Type B pancreatic cell (in vitro differentiated cells): Measurements from ENCODE around the gene TGM6. TPM values are rescaled to one million over a fixed set of nuclear protein-coding genes. Genes with fewer than 3 reads are reported as not detected.

Experiments
- DNase-seq: peaks from one replicate; pipeline ENCODE4 v3.0.0; 2021; ENCODE audit warnings: mixed read lengths; ENCODE audit not compliant: unreplicated experiment; ENCODE audit errors: extremely low spot score
- H3K27ac Mint-ChIP-seq: 2 replicates; pipeline ENCODE4 v1.8.0; 2021; ENCODE audit warnings: mild to moderate bottlenecking, mixed read lengths
- H3K27me3 Mint-ChIP-seq: 2 replicates; pipeline ENCODE4 v1.8.0; 2021; ENCODE audit warnings: mixed read lengths
- H3K36me3 Mint-ChIP-seq: 2 replicates; pipeline ENCODE4 v1.8.0; 2021; ENCODE audit warnings: mixed read lengths
- H3K4me1 Mint-ChIP-seq: one replicate; pipeline ENCODE4 v1.8.0; 2021; ENCODE audit warnings: mixed read lengths; ENCODE audit not compliant: unreplicated experiment
- H3K4me3 Mint-ChIP-seq: 2 replicates; pipeline ENCODE4 v1.8.0; 2021; ENCODE audit warnings: mild to moderate bottlenecking, mixed read lengths
- H3K9me3 Mint-ChIP-seq: 2 replicates; pipeline ENCODE4 v1.8.0; 2021; ENCODE audit warnings: mixed read lengths
- total RNA-seq: library from RNA; stranded (reverse); gene quantifications from 2 replicates; pipeline ENCODE4 v1.2.1, GENCODE V29; 2021; ENCODE audit warnings: low replicate concordance
- TF ChIP-seq, protein P1 (sequence below): fragments of 200-600 bp; sonication (generic); conservative IDR thresholded peaks from 2 replicates; pipeline ENCODE4 v1.5.0; 2021; ENCODE audit warnings: antibody characterized with exemption, mild to moderate bottlenecking

TGM6 gene
- total RNA-seq, 1 donor from 2014 or later: not detected

DNA sequence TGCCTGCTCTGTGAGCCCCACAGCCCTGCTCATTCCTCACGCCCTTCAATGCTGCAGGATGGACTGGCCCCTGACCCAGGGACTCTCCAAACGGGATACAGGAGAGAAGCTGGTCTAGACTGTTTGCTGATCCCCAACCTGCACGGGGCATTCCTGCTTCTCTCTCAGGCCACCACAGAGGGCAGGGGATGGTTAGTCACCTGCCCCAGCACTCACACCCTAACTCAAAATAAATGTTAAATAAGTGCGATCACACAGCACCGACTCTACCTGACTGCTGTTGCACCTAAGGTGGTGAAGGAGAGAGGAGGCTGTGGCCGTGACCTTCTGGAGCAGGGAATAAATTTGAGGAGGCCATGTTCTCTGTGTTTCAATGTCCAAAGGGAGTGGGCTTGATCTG lies 39.9 kb upstream of the TGM6 start:
- Mint-ChIP-seq H3K4me3 (no peak overlapping the region), H3K36me3 (no peaks in the 10 kb centered on the region), H3K4me1 (no peaks in the 10 kb centered on the region), H3K27me3 (peaks cover 11% of the 10 kb centered on the region), H3K27ac (no peak overlapping the region), H3K9me3 (no peaks in the 10 kb centered on the region)
- no peak for DNase-seq
- TF ChIP-seq, protein P1, sequence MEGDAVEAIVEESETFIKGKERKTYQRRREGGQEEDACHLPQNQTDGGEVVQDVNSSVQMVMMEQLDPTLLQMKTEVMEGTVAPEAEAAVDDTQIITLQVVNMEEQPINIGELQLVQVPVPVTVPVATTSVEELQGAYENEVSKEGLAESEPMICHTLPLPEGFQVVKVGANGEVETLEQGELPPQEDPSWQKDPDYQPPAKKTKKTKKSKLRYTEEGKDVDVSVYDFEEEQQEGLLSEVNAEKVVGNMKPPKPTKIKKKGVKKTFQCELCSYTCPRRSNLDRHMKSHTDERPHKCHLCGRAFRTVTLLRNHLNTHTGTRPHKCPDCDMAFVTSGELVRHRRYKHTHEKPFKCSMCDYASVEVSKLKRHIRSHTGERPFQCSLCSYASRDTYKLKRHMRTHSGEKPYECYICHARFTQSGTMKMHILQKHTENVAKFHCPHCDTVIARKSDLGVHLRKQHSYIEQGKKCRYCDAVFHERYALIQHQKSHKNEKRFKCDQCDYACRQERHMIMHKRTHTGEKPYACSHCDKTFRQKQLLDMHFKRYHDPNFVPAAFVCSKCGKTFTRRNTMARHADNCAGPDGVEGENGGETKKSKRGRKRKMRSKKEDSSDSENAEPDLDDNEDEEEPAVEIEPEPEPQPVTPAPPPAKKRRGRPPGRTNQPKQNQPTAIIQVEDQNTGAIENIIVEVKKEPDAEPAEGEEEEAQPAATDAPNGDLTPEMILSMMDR: no peak

DNA sequence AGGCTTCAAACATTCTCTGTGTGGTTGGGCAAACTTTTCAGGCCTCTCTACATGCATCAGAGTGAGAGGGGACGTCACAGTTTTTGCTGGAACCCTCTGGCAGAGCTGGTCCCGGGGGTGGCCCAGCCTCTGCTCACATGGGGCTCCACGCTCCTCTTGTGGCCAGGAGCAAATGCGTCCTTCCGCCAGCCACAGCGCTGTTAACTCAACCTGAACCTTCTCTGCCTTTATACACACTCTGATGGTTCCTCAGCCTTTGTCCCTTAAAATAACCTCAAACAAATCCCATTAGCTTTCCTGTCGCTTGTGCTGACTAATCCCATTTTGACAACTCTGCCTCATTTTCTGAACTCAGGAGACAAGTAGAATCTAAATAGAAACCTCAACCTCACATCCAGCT lies 39.4 kb upstream of the TGM6 start:
- TF ChIP-seq, protein P1: no peak
- Mint-ChIP-seq H3K36me3 (no peaks in the 10 kb centered on the region), H3K27me3 (peaks cover 13% of the 10 kb centered on the region), H3K27ac (no peak overlapping the region), H3K4me1 (no peaks in the 10 kb centered on the region), H3K4me3 (no peak overlapping the region), H3K9me3 (peaks cover under 1% of the 10 kb centered on the region)
- no peak for DNase-seq

DNA sequence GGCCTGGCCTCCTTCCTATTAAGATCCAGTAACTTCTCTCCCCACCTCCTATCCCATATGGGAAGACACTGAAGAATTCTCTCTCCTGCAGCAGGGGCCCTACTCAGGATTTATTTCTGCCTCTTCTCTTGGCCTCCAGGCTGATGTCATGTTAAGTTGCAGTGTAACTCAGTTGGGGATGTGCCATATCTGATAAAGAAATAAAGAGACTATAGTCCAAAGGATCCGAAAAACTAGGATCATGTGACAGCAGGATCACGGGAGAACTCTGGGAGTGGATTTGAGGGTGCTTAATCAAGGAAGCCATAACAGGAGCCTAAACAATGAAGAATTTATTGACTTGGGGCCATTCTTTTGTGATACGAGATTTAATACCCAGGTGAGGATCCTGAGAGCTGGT lies 38.5 kb upstream of the TGM6 start:
- Mint-ChIP-seq H3K9me3 (peaks cover 3% of the 10 kb centered on the region), H3K4me1 (no peaks in the 10 kb centered on the region)
- TF ChIP-seq, protein P1: no peak

GRCh38 chr20:2346188-2346587 lies 34.5 kb upstream of the TGM6 start:
- Mint-ChIP-seq H3K4me1 (no peaks in the 10 kb centered on the region), H3K4me3 (no peak overlapping the region), H3K36me3 (no peaks in the 10 kb centered on the region), H3K27ac (no peak overlapping the region), H3K9me3 (peaks cover 3% of the 10 kb centered on the region), H3K27me3 (peaks cover 23% of the 10 kb centered on the region)
- TF ChIP-seq, protein P1: no peak
- DNase-seq: no peak

More for the DNA sequence above, 38.5 kb upstream of the TGM6 start:
- no peak for DNase-seq
- Mint-ChIP-seq H3K36me3 (no peaks in the 10 kb centered on the region), H3K27me3 (peaks cover 11% of the 10 kb centered on the region), H3K4me3 (no peak overlapping the region), H3K27ac (no peak overlapping the region)

DNA sequence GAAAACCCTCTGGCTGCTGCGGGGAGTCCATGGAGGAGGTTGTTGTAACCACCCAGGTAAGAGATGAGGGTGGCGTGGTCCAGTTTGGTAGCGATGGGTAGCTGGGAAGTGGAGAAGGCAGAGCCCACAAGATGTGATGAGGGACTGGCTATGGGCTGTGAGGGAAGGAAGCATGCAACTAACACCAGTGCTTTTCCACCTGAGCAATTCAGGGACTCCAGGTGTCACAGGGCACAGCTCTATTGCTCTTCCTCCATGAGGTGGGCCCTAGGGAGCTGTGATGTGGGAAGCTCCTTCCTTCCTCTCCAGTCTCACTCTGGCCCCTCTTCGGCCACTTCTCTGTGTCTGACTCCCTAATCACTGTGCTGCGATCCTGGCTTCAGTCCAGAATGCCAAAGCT lies 32.4 kb upstream of the TGM6 start:
- Mint-ChIP-seq H3K9me3 (peaks cover 3% of the 10 kb centered on the region), H3K4me3 (no peak overlapping the region), H3K36me3 (no peaks in the 10 kb centered on the region), H3K4me1 (peaks cover 4% of the 10 kb centered on the region), H3K27me3 (peaks cover 24% of the 10 kb centered on the region), H3K27ac (no peak overlapping the region)
- TF ChIP-seq, protein P1: no peak
- no peak for DNase-seq

DNA sequence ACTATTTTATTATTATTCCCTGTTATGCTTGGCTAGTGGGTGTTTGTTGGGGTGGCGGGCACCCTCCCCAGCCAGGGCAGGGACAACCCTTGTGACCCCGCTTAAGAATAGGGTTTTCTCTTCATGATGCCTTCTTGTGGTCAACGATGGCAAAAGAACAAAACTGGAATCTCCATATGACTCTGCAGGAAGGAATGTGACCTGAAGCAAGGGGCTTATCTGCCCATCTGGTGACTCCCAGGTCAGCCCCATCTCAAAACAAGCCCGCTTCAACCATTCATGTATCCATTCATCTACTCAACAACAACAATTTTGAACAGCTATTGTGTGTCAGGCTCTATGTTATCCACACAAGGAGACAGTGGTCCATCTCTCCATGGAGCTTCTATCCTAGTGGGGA lies 30.9 kb upstream of the TGM6 start:
- H3K36me3 Mint-ChIP-seq: no peaks in the 10 kb centered on the region
- TF ChIP-seq, protein P1: no peak

More for the DNA sequence above, 30.9 kb upstream of the TGM6 start:
- H3K9me3 Mint-ChIP-seq: peaks cover 3% of the 10 kb centered on the region
- no peak overlapping the region for H3K27ac Mint-ChIP-seq
- DNase-seq: no peak
- peaks cover 24% of the 10 kb centered on the region for H3K27me3 Mint-ChIP-seq
- peaks cover 4% of the 10 kb centered on the region for H3K4me1 Mint-ChIP-seq
- no peak overlapping the region for H3K4me3 Mint-ChIP-seq
